ENCODE data around the gene ZSWIM7.

ZSWIM7 gene

DNA sequence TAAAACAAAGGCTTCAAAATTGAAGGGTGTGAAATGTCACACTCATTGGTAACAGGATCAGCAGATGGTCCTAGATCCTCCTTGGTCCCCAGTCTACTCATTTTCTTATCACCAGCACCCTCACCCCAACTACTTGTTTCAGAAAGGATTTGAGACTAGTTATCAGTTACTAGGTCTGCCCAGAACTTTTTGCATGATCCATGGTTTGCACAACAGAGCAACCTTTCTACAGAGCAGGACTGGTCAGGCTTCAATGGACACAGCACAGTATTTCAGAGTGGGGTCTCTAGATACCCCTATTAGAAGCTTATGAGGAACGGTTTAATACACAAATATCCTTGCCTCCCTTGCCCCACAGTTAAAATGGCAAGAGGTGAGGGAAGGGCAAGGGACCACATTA is 25.7 kb upstream of the ZSWIM7 start:
- Histone ChIP-seq H3K4me2 (ENCODE audit: low read length) (no peak overlapping the region), H3K4me3 (ENCODE audit: low read length) (no peak overlapping the region), H3K9me3 (replicated peaks; ENCODE audit: low read length) (no peaks in the 10 kb centered on the region), H3K36me3 (ENCODE audit: insufficient read depth, low read length) (peaks cover 76% of the 10 kb centered on the region), H3K9ac (ENCODE audit: low read depth, low read length) (no peak overlapping the region), H3K27me3 (ENCODE audit: control insufficient read depth, insufficient read depth, low read length) (no peaks in the 10 kb centered on the region), H3K4me1 (ENCODE audit: control insufficient read depth, insufficient read depth, low read length) (peaks cover 27% of the 10 kb centered on the region)

- Histone ChIP-seq H3K27me3 (ENCODE audit: control insufficient read depth, insufficient read depth, low read length) (no peaks in the 10 kb centered on the region), H3K4me3 (ENCODE audit: low read length) (no peak overlapping the region), H3K9ac (ENCODE audit: low read depth, low read length) (no peak overlapping the region), H3K4me2 (ENCODE audit: low read length) (no peak overlapping the region), H3K36me3 (ENCODE audit: insufficient read depth, low read length) (peaks cover 69% of the 10 kb centered on the region), H3K4me1 (ENCODE audit: control insufficient read depth, insufficient read depth, low read length) (peaks cover 19% of the 10 kb centered on the region), H3K9me3 (replicated peaks; ENCODE audit: low read length) (no peaks in the 10 kb centered on the region)
Observed at GRCh38 chr17:16023881-16024280, 24.4 kb upstream of the ZSWIM7 start.

DNA sequence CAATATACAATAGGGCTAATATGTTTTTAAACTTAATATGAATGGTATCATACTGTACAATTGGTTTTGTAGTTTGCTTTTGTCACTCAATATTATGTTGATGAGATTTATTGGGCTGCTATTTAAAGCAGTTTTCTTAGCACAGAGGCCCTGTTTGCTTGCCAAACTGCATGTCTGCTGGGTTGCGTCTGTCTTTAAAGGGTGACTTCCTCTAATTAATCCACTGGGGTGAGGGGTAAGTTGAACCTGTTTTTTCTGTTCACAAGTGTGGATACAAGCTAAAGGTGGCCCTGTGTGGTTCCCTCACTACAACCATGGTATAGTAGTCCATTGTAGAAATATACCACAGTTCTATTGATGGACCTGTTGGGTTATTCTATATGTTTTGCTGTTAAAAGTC is 19.8 kb upstream of the ZSWIM7 start:
- no peaks in the 10 kb centered on the region for H3K27me3 ChIP-seq (ENCODE audit: control insufficient read depth, insufficient read depth, low read length)
- H3K4me1 ChIP-seq (ENCODE audit: control insufficient read depth, insufficient read depth, low read length) = peaks cover 6% of the 10 kb centered on the region
- no peak overlapping the region for H3K4me3 ChIP-seq (ENCODE audit: low read length)
- no peaks in the 10 kb centered on the region for H3K9me3 ChIP-seq (replicated peaks; ENCODE audit: low read length)
- peaks cover 52% of the 10 kb centered on the region for H3K36me3 ChIP-seq (ENCODE audit: insufficient read depth, low read length)
- no peak overlapping the region for H3K4me2 ChIP-seq (ENCODE audit: low read length)
- no peak overlapping the region for H3K9ac ChIP-seq (ENCODE audit: low read depth, low read length)

DNA sequence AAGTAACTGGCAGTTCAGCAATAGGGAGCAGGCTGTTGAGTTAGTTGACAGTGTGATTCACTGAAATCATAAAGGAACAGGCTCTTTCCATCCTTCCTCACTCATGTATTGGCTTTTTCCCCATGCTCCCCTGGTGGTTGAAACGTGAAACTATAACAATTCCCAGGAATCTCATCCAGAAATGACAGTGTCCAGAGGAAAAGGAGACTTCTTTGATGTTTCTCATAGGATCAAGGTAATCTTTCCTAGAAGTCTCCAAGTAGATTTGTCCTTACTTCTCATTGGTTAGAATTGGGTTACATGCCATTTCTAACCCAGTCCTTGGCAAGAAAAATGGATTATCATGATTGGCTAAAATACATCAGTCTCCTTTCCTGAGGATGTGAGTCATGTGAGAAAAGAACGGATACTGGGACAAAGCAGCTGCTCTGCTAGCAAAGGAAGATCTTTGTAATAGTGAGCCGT is 14.5 kb upstream of the ZSWIM7 start:
- Histone ChIP-seq H3K36me3 (ENCODE audit: insufficient read depth, low read length) (peaks cover 38% of the 10 kb centered on the region), H3K27me3 (ENCODE audit: control insufficient read depth, insufficient read depth, low read length) (no peaks in the 10 kb centered on the region), H3K9ac (ENCODE audit: low read depth, low read length) (no peak overlapping the region)

DNA sequence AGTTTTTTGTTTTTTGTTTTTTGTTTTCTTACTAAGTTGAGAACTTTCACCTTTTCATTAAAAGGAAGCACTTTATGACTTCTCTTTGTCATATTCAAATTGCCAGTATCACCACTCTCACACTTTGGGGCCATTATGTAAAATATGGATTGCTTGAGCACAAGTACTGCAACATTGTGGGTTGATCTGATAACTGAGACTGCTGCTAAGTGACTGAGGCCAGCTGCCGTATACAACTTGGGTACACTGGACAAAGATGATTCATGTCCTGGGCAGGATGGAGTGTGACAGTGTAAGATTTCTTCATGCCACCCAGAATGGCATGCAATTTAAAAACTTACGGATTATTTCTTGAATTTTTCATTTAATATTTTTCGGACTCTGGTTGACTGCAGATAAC is 7.9 kb upstream of the ZSWIM7 start:
- Histone ChIP-seq H3K27me3 (ENCODE audit: control insufficient read depth, insufficient read depth, low read length) (no peaks in the 10 kb centered on the region), H3K4me2 (ENCODE audit: low read length) (no peak overlapping the region), H3K9ac (ENCODE audit: low read depth, low read length) (no peak overlapping the region), H3K36me3 (ENCODE audit: insufficient read depth, low read length) (peaks cover 74% of the 10 kb centered on the region), H3K4me3 (ENCODE audit: low read length) (no peak overlapping the region), H3K4me1 (ENCODE audit: control insufficient read depth, insufficient read depth, low read length) (peaks cover 3% of the 10 kb centered on the region), H3K9me3 (replicated peaks; ENCODE audit: low read length) (no peaks in the 10 kb centered on the region)

More for the DNA sequence above, 14.5 kb upstream of the ZSWIM7 start:
- no peak overlapping the region for H3K4me3 ChIP-seq (ENCODE audit: low read length)
- H3K4me2 ChIP-seq (ENCODE audit: low read length) = peak overlapping the region; percentile 23
- H3K9me3 ChIP-seq (replicated peaks; ENCODE audit: low read length) = no peaks in the 10 kb centered on the region
- H3K4me1 ChIP-seq (ENCODE audit: control insufficient read depth, insufficient read depth, low read length) = peaks cover 22% of the 10 kb centered on the region

- Histone ChIP-seq H3K9ac (ENCODE audit: low read depth, low read length) (no peak overlapping the region), H3K9me3 (replicated peaks; ENCODE audit: low read length) (peaks cover 4% of the 10 kb centered on the region), H3K4me2 (ENCODE audit: low read length) (no peak overlapping the region), H3K4me1 (ENCODE audit: control insufficient read depth, insufficient read depth, low read length) (peaks cover 10% of the 10 kb centered on the region), H3K36me3 (ENCODE audit: insufficient read depth, low read length) (peaks cover 75% of the 10 kb centered on the region), H3K27me3 (ENCODE audit: control insufficient read depth, insufficient read depth, low read length) (no peaks in the 10 kb centered on the region), H3K4me3 (ENCODE audit: low read length) (no peak overlapping the region)
Observed at GRCh38 chr17:16005636-16006035, 6.1 kb upstream of the ZSWIM7 start.

DNA sequence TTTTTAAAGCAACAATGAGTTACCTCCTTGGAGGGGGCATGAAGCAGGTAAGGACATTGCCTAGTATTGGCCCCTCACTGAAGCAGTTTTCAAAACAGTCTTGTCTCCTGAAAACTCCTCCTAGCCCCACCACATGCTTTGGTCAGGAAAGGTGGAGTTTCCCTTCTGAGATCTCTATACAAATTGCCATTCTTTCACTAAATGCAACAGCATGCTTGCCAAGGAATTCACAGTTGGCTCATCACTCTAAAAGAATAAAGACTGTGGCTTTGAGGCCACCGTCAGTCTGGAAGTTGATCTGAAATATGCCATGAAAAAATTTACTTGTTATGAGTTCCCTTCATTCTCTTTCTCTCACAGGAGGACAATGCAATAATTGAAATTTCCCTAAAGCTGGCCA is 4.3 kb upstream of the ZSWIM7 start:
- no peaks in the 10 kb centered on the region for H3K27me3 ChIP-seq (ENCODE audit: control insufficient read depth, insufficient read depth, low read length)

GRCh38 chr17:16002708-16003260 is 3.3 kb upstream of the ZSWIM7 start:
- Histone ChIP-seq H3K27me3 (ENCODE audit: control insufficient read depth, insufficient read depth, low read length) (no peaks in the 10 kb centered on the region), H3K36me3 (ENCODE audit: insufficient read depth, low read length) (peaks cover 62% of the 10 kb centered on the region)

More for the DNA sequence above, 4.3 kb upstream of the ZSWIM7 start:
- Histone ChIP-seq H3K36me3 (ENCODE audit: insufficient read depth, low read length) (peaks cover 72% of the 10 kb centered on the region), H3K4me3 (ENCODE audit: low read length) (no peak overlapping the region), H3K9ac (ENCODE audit: low read depth, low read length) (no peak overlapping the region), H3K4me1 (ENCODE audit: control insufficient read depth, insufficient read depth, low read length) (peaks cover 13% of the 10 kb centered on the region), H3K9me3 (replicated peaks; ENCODE audit: low read length) (peaks cover 4% of the 10 kb centered on the region), H3K4me2 (ENCODE audit: low read length) (no peak overlapping the region)

GRCh38 chr17:16001226-16001897 is 1.9 kb upstream of the ZSWIM7 start:
- Histone ChIP-seq H3K9ac (ENCODE audit: low read depth, low read length) (no peak overlapping the region), H3K36me3 (ENCODE audit: insufficient read depth, low read length) (peaks cover 53% of the 10 kb centered on the region), H3K9me3 (replicated peaks; ENCODE audit: low read length) (peaks cover 4% of the 10 kb centered on the region), H3K4me2 (ENCODE audit: low read length) (peak overlapping the region; percentile 95), H3K4me1 (ENCODE audit: control insufficient read depth, insufficient read depth, low read length) (peaks cover 18% of the 10 kb centered on the region), H3K4me3 (ENCODE audit: low read length) (peak overlapping the region; percentile 95), H3K27me3 (ENCODE audit: control insufficient read depth, insufficient read depth, low read length) (no peaks in the 10 kb centered on the region)

More at GRCh38 chr17:16002708-16003260, 3.3 kb upstream of the ZSWIM7 start:
- H3K4me1 ChIP-seq (ENCODE audit: control insufficient read depth, insufficient read depth, low read length) = peaks cover 18% of the 10 kb centered on the region
- no peak overlapping the region for H3K4me2 ChIP-seq (ENCODE audit: low read length)
- H3K4me3 ChIP-seq (ENCODE audit: low read length) = no peak overlapping the region
- no peak overlapping the region for H3K9ac ChIP-seq (ENCODE audit: low read depth, low read length)
- peaks cover 4% of the 10 kb centered on the region for H3K9me3 ChIP-seq (replicated peaks; ENCODE audit: low read length)

GRCh38 chr17:15999974-16000827 is 697 bp upstream of the ZSWIM7 start:
- Histone ChIP-seq H3K4me3 (ENCODE audit: low read length) (peak overlapping the region; percentile 95), H3K4me1 (ENCODE audit: control insufficient read depth, insufficient read depth, low read length) (peaks cover 18% of the 10 kb centered on the region), H3K36me3 (ENCODE audit: insufficient read depth, low read length) (peaks cover 42% of the 10 kb centered on the region), H3K9me3 (replicated peaks; ENCODE audit: low read length) (peaks cover 4% of the 10 kb centered on the region), H3K4me2 (ENCODE audit: low read length) (peak overlapping the region; percentile 95), H3K27me3 (ENCODE audit: control insufficient read depth, insufficient read depth, low read length) (no peaks in the 10 kb centered on the region), H3K9ac (ENCODE audit: low read depth, low read length) (peak overlapping the region; percentile 99)

DNA sequence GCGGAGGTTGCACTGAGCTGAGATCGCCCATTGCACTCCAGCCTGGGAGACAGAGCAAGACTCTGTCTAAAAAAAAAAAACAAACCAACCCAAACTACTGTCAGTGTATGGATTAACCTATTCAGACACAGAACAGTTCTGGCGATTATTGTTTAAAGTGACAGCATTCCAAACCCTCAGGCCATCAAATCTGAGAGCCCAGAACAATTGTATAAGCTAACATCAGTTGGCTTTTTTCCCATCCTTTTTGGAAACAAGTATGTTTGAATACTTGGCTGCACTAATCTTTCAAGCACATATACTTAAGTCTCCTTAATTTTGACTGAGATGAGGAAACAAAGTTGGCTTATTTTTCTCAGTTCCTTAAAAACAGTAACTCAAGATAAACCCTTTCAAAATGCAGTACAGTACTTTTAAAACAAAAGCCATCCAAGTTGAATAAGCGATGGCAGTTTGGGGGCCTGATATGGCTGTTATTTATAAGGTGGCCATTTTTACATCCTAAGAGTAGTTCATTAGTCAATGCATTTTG is 1.4 kb downstream of the ZSWIM7 start:
- no peak overlapping the region for H3K4me3 ChIP-seq (ENCODE audit: low read length)
- H3K4me1 ChIP-seq (ENCODE audit: control insufficient read depth, insufficient read depth, low read length) = peaks cover 18% of the 10 kb centered on the region
- peaks cover 22% of the 10 kb centered on the region for H3K36me3 ChIP-seq (ENCODE audit: insufficient read depth, low read length)
- no peaks in the 10 kb centered on the region for H3K27me3 ChIP-seq (ENCODE audit: control insufficient read depth, insufficient read depth, low read length)
- H3K9me3 ChIP-seq (replicated peaks; ENCODE audit: low read length) = peaks cover 4% of the 10 kb centered on the region
- peak overlapping the region; percentile 95 for H3K4me2 ChIP-seq (ENCODE audit: low read length)
- H3K9ac ChIP-seq (ENCODE audit: low read depth, low read length) = peak overlapping the region; percentile 12

All from skeletal muscle satellite cell (primary cell).